AG09319 (cell line): ENCODE results near the gene RPL32.
A peak's percentile ranks its signal among the peaks of the same experiment; 100 is the strongest.

Experiments
- DNase-seq: peaks from one replicate; pipeline ENCODE4 v3.0.0-alpha.2; 2010; ENCODE audit warnings: low read depth; ENCODE audit errors: extremely low read depth
- CTCF ChIP-seq: IDR thresholded peaks from 2 replicates; pipeline ENCODE4 v1.5.1; 2011; ENCODE audit warnings: low read depth, mild to moderate bottlenecking, inconsistent platforms, low read length, moderate library complexity

RPL32 gene

GRCh38 chr3:12841149-12841969, at the start of gene RPL32:
TSS of gene RPL32 (minus strand) at chr3:12841565. CDS start at chr3:12840237, 1,328 bp downstream.
- peak; percentile 92 for DNase-seq
- peak; percentile 79 for TF ChIP-seq CTCF

- TF ChIP-seq CTCF, result no peak
- DNase-seq, result no peak
Measured at GRCh38 chr3:12890610-12891390, 49.4 kb upstream of the RPL32 start.

- DNase-seq, result no peak
- no peak for TF ChIP-seq CTCF
Measured at GRCh38 chr3:12886736-12887135, 45.4 kb upstream of the RPL32 start.

GRCh38 chr3:12886106-12886679, 44.8 kb upstream of the RPL32 start:
- DNase-seq, result no peak

GRCh38 chr3:12885583-12885930, 44.2 kb upstream of the RPL32 start:
- no peak for TF ChIP-seq CTCF
- DNase-seq, result no peak

More at GRCh38 chr3:12886106-12886679, 44.8 kb upstream of the RPL32 start:
- TF ChIP-seq CTCF, result no peak

GRCh38 chr3:12884790-12885582, 43.6 kb upstream of the RPL32 start:
- TF ChIP-seq CTCF, result no peak
- no peak for DNase-seq
